H9 (cell line): ENCODE data around the gene STK11IP. TPM values are rescaled to one million over a fixed set of nuclear protein-coding genes. Genes with fewer than 3 reads are reported as not detected.

Source experiments
- DNase-seq: peaks from one replicate; pipeline ENCODE4 v3.0.0-alpha.2; 2017
- H2AFZ ChIP-seq: one replicate; pipeline ENCODE4 v1.6.1; 2013; ENCODE audit warnings: mild to moderate bottlenecking, low read length, control low read depth, moderate library complexity
- H2AK5ac ChIP-seq: 2 replicates; pipeline ENCODE4 v1.6.1; 2013; ENCODE audit warnings: low read length, control low read depth, mixed read lengths; ENCODE audit not compliant: insufficient read length
- H2BK120ac ChIP-seq: one replicate; pipeline ENCODE4 v1.6.1; 2013; ENCODE audit warnings: low read depth, mild to moderate bottlenecking, low read length, control low read depth, inconsistent platforms; ENCODE audit not compliant: poor library complexity, severe bottlenecking
- H2BK12ac ChIP-seq: 2 replicates; pipeline ENCODE4 v1.6.1; 2013; ENCODE audit warnings: low read length, control low read depth, mixed read lengths, low read depth; ENCODE audit not compliant: insufficient read length
- H2BK15ac ChIP-seq: 2 replicates; pipeline ENCODE4 v1.6.1; 2013; ENCODE audit warnings: low read depth, low read length, control low read depth
- H2BK20ac ChIP-seq: one replicate; pipeline ENCODE4 v1.6.1; 2013; ENCODE audit warnings: low read depth, mild to moderate bottlenecking, low read length, control low read depth, inconsistent platforms; ENCODE audit not compliant: poor library complexity, severe bottlenecking
- H2BK5ac ChIP-seq: 2 replicates; pipeline ENCODE4 v1.6.1; 2013; ENCODE audit warnings: low read length, control low read depth, mixed read lengths; ENCODE audit not compliant: insufficient read length
- H3K14ac ChIP-seq: 2 replicates; pipeline ENCODE4 v1.6.1; 2013; ENCODE audit warnings: low read length, control low read depth; ENCODE audit not compliant: insufficient read depth
- H3K18ac ChIP-seq: 2 replicates; pipeline ENCODE4 v1.6.1; 2013; ENCODE audit warnings: low read depth, mild to moderate bottlenecking, mixed read lengths, low read length, control low read depth; ENCODE audit not compliant: insufficient read length
- H3K23ac ChIP-seq: 2 replicates; pipeline ENCODE4 v1.6.1; 2013; ENCODE audit warnings: low read length, control low read depth, mixed read lengths, low read depth; ENCODE audit not compliant: insufficient read length
- H3K23me2 ChIP-seq: 2 replicates; pipeline ENCODE4 v1.6.1; 2013; ENCODE audit warnings: low read depth, mild to moderate bottlenecking, mixed read lengths, low read length, control low read depth; ENCODE audit not compliant: insufficient read length, poor library complexity, severe bottlenecking
- H3K27ac ChIP-seq: 2 replicates; pipeline ENCODE4 v1.5.1; 2013; ENCODE audit warnings: low read length, control low read depth, mixed read lengths, low read depth; ENCODE audit not compliant: insufficient read length
- H3K27me3 ChIP-seq: 2 replicates; pipeline ENCODE4 v1.6.1; 2013; ENCODE audit warnings: low read length, control low read depth, inconsistent platforms; ENCODE audit not compliant: insufficient read depth
- H3K4ac ChIP-seq: 2 replicates; pipeline ENCODE4 v1.6.1; 2013; ENCODE audit warnings: low read depth, mild to moderate bottlenecking, control low read depth, inconsistent platforms, low read length, moderate library complexity
- H3K4me1 ChIP-seq: 2 replicates; pipeline ENCODE4 v1.6.1; 2013; ENCODE audit warnings: low read length, control low read depth, inconsistent platforms; ENCODE audit not compliant: insufficient read depth
- H3K4me2 ChIP-seq: 2 replicates; pipeline ENCODE4 v1.6.1; 2013; ENCODE audit warnings: low read length, control low read depth, mixed read lengths; ENCODE audit not compliant: insufficient read length, insufficient read depth
- H3K56ac ChIP-seq: 2 replicates; pipeline ENCODE4 v1.6.1; 2013; ENCODE audit warnings: low read depth, mild to moderate bottlenecking, mixed read lengths, low read length, control low read depth; ENCODE audit not compliant: insufficient read length
- H3K79me1 ChIP-seq: 2 replicates; pipeline ENCODE4 v1.6.1; 2013; ENCODE audit warnings: low read depth, mild to moderate bottlenecking, moderate library complexity, low read length, control low read depth, inconsistent platforms; ENCODE audit not compliant: insufficient read depth, poor library complexity, severe bottlenecking
- H3K79me2 ChIP-seq: 2 replicates; pipeline ENCODE4 v1.6.1; 2013; ENCODE audit warnings: low read length, control low read depth, inconsistent platforms; ENCODE audit not compliant: insufficient read depth
- H3K9ac ChIP-seq: 2 replicates; pipeline ENCODE4 v1.6.1; 2013; ENCODE audit warnings: low read length, control low read depth, mixed read lengths; ENCODE audit not compliant: insufficient read length; ENCODE audit errors: extremely low read depth
- H3K9me3 ChIP-seq: one replicate; pipeline ENCODE4 v1.6.1; 2013; ENCODE audit warnings: low read depth, low read length, inconsistent platforms; ENCODE audit not compliant: control insufficient read depth
- H3T11ph ChIP-seq: one replicate; pipeline ENCODE4 v1.6.1; 2013; ENCODE audit warnings: mild to moderate bottlenecking, low read length, control low read depth, inconsistent platforms
- H4K20me1 ChIP-seq: one replicate; pipeline ENCODE4 v1.6.1; 2013; ENCODE audit not compliant: control insufficient read depth, insufficient read length, insufficient read depth
- H4K5ac ChIP-seq: 2 replicates; pipeline ENCODE4 v1.6.1; 2013; ENCODE audit warnings: low read depth, mild to moderate bottlenecking, mixed read lengths, low read length, control low read depth; ENCODE audit not compliant: insufficient read length
- H4K8ac ChIP-seq: replicated peaks from 2 replicates; pipeline ENCODE4 v1.6.1; 2013; ENCODE audit warnings: low read length, control low read depth, mixed read lengths, low read depth; ENCODE audit not compliant: insufficient read length
- H4K91ac ChIP-seq: 2 replicates; pipeline ENCODE4 v1.6.1; 2013; ENCODE audit warnings: low read depth, mild to moderate bottlenecking, moderate library complexity, mixed read lengths, low read length, control low read depth; ENCODE audit not compliant: insufficient read length
- H3K27ac Mint-ChIP-seq, 3 experiments: 2 replicates in 2 of 3; 3 replicates in 1 of 3; pipeline ENCODE4 v1.8.0; 2020 to 2021; ENCODE audit warnings: mixed read lengths in 3 of 3, mild to moderate bottlenecking in 1 of 3, moderate library complexity in 1 of 3
- H3K27me3 Mint-ChIP-seq: 2 replicates; pipeline ENCODE4 v1.8.0; 2021; ENCODE audit warnings: low read depth, mild to moderate bottlenecking, moderate library complexity, mixed read lengths
- H3K36me3 Mint-ChIP-seq, 3 experiments: 2 replicates in 2 of 3; 3 replicates in 1 of 3; pipeline ENCODE4 v1.8.0; 2020 to 2021; ENCODE audit warnings: low read depth in 3 of 3, mixed read lengths in 3 of 3; ENCODE audit not compliant: insufficient read depth in 1 of 3
- H3K4me1 Mint-ChIP-seq, 2 experiments: 2 replicates each; pipeline ENCODE4 v1.8.0; 2020; ENCODE audit warnings: mixed read lengths in 2 of 2
- H3K4me3 Mint-ChIP-seq, 2 experiments: 2 replicates in 1 of 2; 3 replicates in 1 of 2; pipeline ENCODE4 v1.8.0; 2020 to 2021; ENCODE audit warnings: mild to moderate bottlenecking in 2 of 2, mixed read lengths in 2 of 2, moderate library complexity in 1 of 2
- H3K9me3 Mint-ChIP-seq, 2 experiments: 2 replicates in 1 of 2; 3 replicates in 1 of 2; pipeline ENCODE4 v1.8.0; 2020; ENCODE audit warnings: mild to moderate bottlenecking in 2 of 2, mixed read lengths in 2 of 2, moderate library complexity in 1 of 2
- WGBS: extraction: QIAGEN DNeasy Blood & Tissue Kit; methylation state at CpG from one replicate; pipeline ENCODE4 v1.1.7; 2013; ENCODE audit warnings: missing lambda C conversion rate, low lambda C conversion rate, mixed read lengths; ENCODE audit not compliant: insufficient read length; ENCODE audit errors: extremely low coverage; 5-methylcytosine and 5-hydroxymethylcytosine counted together
- total RNA-seq: library from RNA; stranded (reverse); gene quantifications from 2 replicates; pipeline ENCODE4 v1.2.1, GENCODE V29; 2021
- TF ChIP-seq, protein P1 (sequence below): fragments of 200-600 bp; sonication (generic); conservative IDR thresholded peaks from 3 replicates; pipeline ENCODE4 v1.8.0; 2021; ENCODE audit warnings: antibody characterized with exemption, mild to moderate bottlenecking

STK11IP gene
- total RNA-seq, 1 experiment from 2014 or later = 31.1 TPM

- no peak for DNase-seq
- Histone ChIP-seq H3K18ac (no peak overlapping the region), H3K23ac (no peak overlapping the region), H4K8ac (no peak overlapping the region), H4K5ac (no peak overlapping the region), H4K91ac (no peak overlapping the region), H2BK20ac (no peak overlapping the region), H2BK120ac (no peak overlapping the region), H2AK5ac (no peak overlapping the region), H3K27me3 (no peaks in the 10 kb centered on the region), H3K9ac (no peak overlapping the region), H3K4me2 (no peak overlapping the region), H2BK12ac (no peak overlapping the region), H3K4ac (no peak overlapping the region), H3K56ac (no peak overlapping the region), H2BK5ac (no peak overlapping the region), H4K20me1 (no peaks in the 10 kb centered on the region), H3K79me2 (no peaks in the 10 kb centered on the region), H3K23me2 (peaks cover 3% of the 10 kb centered on the region), H3K14ac (no peak overlapping the region), H3K4me1 (peaks cover 2% of the 10 kb centered on the region; the same call in 1 of the 2 replicates), H3K79me1 (no peaks in the 10 kb centered on the region), H2BK15ac (no peak overlapping the region), H2AFZ (no peak overlapping the region), H3K9me3 (no peaks in the 10 kb centered on the region), H3K27ac (no peak overlapping the region), H3T11ph (no peak overlapping the region)
- peaks cover 0 to 15% (median 2%) of the 10 kb centered on the region in 3 experiments; a peak in 3 of 7 replicates for H3K36me3 Mint-ChIP-seq
- peaks cover 24 to 34% of the 10 kb centered on the region in 2 experiments for H3K4me1 Mint-ChIP-seq
- peaks cover 13% of the 10 kb centered on the region for H3K27me3 Mint-ChIP-seq
- no CpG with 5 or more reads among the region's 8 CpGs for WGBS
- no peaks in the 10 kb centered on the region; a peak in 1 of 5 replicates for H3K9me3 Mint-ChIP-seq
- TF ChIP-seq, protein P1, sequence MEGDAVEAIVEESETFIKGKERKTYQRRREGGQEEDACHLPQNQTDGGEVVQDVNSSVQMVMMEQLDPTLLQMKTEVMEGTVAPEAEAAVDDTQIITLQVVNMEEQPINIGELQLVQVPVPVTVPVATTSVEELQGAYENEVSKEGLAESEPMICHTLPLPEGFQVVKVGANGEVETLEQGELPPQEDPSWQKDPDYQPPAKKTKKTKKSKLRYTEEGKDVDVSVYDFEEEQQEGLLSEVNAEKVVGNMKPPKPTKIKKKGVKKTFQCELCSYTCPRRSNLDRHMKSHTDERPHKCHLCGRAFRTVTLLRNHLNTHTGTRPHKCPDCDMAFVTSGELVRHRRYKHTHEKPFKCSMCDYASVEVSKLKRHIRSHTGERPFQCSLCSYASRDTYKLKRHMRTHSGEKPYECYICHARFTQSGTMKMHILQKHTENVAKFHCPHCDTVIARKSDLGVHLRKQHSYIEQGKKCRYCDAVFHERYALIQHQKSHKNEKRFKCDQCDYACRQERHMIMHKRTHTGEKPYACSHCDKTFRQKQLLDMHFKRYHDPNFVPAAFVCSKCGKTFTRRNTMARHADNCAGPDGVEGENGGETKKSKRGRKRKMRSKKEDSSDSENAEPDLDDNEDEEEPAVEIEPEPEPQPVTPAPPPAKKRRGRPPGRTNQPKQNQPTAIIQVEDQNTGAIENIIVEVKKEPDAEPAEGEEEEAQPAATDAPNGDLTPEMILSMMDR = no peak
- no peak overlapping the region for H3K4me3 Mint-ChIP-seq
- H3K27ac Mint-ChIP-seq = no peak overlapping the region; a peak in 1 of 7 replicates
Observed at GRCh38 chr2:219642069-219642454, 44.4 kb downstream of the STK11IP start.
